ENCODE data around the gene MISFA.

DNA sequence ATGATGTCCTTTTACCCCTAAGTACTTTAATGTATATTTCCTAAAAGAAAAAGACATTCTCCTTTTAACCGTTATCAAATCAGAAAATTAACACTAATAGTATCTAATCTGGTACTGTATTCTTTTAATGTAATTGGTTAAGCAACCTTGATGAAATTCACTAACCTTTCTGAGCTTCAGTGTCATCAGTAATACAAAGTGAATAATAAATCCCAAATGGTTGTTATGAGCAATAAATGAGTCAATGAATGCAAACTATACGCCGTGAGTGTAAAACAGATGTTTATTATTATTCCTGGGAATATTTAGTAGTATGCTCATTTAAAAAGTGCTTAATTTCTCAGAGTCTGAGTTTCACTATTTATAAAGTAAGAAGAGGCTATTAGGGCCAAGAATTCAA is 32.5 kb upstream of the MISFA start:
- TF ChIP-seq, protein P1, sequence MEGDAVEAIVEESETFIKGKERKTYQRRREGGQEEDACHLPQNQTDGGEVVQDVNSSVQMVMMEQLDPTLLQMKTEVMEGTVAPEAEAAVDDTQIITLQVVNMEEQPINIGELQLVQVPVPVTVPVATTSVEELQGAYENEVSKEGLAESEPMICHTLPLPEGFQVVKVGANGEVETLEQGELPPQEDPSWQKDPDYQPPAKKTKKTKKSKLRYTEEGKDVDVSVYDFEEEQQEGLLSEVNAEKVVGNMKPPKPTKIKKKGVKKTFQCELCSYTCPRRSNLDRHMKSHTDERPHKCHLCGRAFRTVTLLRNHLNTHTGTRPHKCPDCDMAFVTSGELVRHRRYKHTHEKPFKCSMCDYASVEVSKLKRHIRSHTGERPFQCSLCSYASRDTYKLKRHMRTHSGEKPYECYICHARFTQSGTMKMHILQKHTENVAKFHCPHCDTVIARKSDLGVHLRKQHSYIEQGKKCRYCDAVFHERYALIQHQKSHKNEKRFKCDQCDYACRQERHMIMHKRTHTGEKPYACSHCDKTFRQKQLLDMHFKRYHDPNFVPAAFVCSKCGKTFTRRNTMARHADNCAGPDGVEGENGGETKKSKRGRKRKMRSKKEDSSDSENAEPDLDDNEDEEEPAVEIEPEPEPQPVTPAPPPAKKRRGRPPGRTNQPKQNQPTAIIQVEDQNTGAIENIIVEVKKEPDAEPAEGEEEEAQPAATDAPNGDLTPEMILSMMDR (IDR thresholded peaks at IDR 0.05): no peak
- TF ChIP-seq EP300 (IDR thresholded peaks at IDR 0.05): no peak
- TF ChIP-seq POLR2A (IDR thresholded peaks at IDR 0.05): no peak

Data from sigmoid colon (tissue), 4 donors.